Mesothelial cell of epicardium (in vitro differentiated cells): Measurements from ENCODE around the gene PRKN. TPM values are rescaled to one million over a fixed set of nuclear protein-coding genes. Genes with fewer than 3 reads are reported as not detected.

ENCODE experiments used
- DNase-seq, 2 experiments: peaks; one replicate each; pipeline ENCODE4 v3.0.0; 2021; ENCODE audit warnings: low spot score in 2 of 2; ENCODE audit not compliant: unreplicated experiment in 2 of 2
- H3K27ac Mint-ChIP-seq: 2 replicates; pipeline ENCODE4 v1.8.0; 2021; ENCODE audit warnings: mixed read lengths
- H3K27me3 Mint-ChIP-seq: 2 replicates; pipeline ENCODE4 v1.8.0; 2021; ENCODE audit warnings: low read depth, mixed read lengths
- H3K36me3 Mint-ChIP-seq: 2 replicates; pipeline ENCODE4 v1.8.0; 2021; ENCODE audit warnings: mixed read lengths
- H3K4me1 Mint-ChIP-seq: 2 replicates; pipeline ENCODE4 v1.8.0; 2021; ENCODE audit warnings: mixed read lengths
- H3K4me3 Mint-ChIP-seq: 2 replicates; pipeline ENCODE4 v1.8.0; 2021; ENCODE audit warnings: mild to moderate bottlenecking, moderate library complexity, mixed read lengths
- H3K9me3 Mint-ChIP-seq: 2 replicates; pipeline ENCODE4 v1.8.0; 2021; ENCODE audit warnings: mixed read lengths
- total RNA-seq: library from RNA; stranded (reverse); gene quantifications from 3 replicates; pipeline ENCODE4 v1.2.1, GENCODE V29; 2021
- TF ChIP-seq, protein P1 (sequence below): fragments of 200-600 bp; sonication (generic); IDR thresholded peaks from one replicate; pipeline ENCODE4 v1.5.0; 2021; ENCODE audit warnings: antibody characterized with exemption; ENCODE audit not compliant: unreplicated experiment

PRKN gene
- total RNA-seq, 1 donor from 2014 or later = 7.6 TPM

DNA sequence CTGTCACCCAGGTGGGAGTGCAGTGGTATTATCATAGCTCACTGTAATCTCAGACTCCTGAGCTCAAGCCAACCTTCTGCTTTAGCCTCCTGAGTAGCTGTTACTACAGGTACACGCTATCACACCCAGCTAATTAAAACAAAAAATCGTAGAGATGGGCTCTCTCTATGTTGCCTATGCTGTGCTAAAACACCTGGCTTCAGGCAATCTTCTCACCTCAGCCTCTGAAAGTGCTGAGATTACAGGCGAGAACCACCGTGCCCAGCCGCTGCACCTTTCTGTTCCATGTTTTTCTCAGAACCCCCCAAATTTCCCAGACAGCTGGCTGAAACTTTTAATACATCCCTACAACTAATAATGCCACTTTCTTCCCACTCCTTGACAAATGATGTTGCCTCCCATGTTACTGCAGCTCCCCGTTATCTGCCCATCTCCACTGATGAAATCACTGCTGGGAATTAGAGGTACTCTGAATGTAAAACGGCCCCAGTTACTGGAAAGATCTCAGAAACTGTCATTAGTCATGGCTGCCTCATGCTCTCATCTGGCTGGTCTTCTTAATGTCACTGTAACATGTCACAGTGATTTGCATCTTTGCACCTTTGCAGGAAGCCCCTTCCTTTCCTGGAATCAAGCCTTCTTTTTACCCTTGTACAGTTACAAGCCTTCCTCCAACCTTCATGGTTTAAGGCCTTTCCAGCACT, 697.5 kb downstream of the PRKN start:
- TF ChIP-seq, protein P1, sequence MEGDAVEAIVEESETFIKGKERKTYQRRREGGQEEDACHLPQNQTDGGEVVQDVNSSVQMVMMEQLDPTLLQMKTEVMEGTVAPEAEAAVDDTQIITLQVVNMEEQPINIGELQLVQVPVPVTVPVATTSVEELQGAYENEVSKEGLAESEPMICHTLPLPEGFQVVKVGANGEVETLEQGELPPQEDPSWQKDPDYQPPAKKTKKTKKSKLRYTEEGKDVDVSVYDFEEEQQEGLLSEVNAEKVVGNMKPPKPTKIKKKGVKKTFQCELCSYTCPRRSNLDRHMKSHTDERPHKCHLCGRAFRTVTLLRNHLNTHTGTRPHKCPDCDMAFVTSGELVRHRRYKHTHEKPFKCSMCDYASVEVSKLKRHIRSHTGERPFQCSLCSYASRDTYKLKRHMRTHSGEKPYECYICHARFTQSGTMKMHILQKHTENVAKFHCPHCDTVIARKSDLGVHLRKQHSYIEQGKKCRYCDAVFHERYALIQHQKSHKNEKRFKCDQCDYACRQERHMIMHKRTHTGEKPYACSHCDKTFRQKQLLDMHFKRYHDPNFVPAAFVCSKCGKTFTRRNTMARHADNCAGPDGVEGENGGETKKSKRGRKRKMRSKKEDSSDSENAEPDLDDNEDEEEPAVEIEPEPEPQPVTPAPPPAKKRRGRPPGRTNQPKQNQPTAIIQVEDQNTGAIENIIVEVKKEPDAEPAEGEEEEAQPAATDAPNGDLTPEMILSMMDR = no peak
- Mint-ChIP-seq H3K4me1 (peaks cover 11% of the 10 kb centered on the region), H3K27ac (no peak overlapping the region), H3K4me3 (no peak overlapping the region), H3K9me3 (no peaks in the 10 kb centered on the region), H3K36me3 (no peaks in the 10 kb centered on the region), H3K27me3 (peaks cover 6% of the 10 kb centered on the region)
- DNase-seq = no peak

DNA sequence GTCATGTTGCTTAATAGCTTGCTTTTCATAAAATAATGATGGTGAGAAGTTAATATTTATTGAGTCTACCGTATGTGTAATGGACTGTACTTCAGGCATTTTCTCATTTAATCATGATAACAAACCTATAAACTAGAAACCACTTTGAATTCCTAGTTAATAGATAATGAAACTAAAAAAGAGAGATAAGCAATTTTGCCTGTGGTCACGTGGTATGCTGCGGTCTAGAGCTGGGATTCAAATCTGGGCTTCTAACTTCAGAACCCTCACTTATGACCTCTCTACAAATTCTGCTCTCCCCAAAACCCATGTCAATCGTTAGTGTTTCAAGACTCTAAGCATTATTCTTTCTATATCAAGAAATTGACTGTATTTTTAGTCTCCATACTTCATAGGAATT, 700.7 kb downstream of the PRKN start:
- H3K4me3 Mint-ChIP-seq = no peak overlapping the region
- H3K4me1 Mint-ChIP-seq = peaks cover 11% of the 10 kb centered on the region
- no peak for DNase-seq
- peaks cover 6% of the 10 kb centered on the region for H3K27me3 Mint-ChIP-seq
- H3K36me3 Mint-ChIP-seq = peaks cover 2% of the 10 kb centered on the region
- H3K27ac Mint-ChIP-seq = no peak overlapping the region
- peaks cover 10% of the 10 kb centered on the region for H3K9me3 Mint-ChIP-seq
- TF ChIP-seq, protein P1 = no peak

- DNase-seq = no peak
- Mint-ChIP-seq H3K4me1 (peaks cover 11% of the 10 kb centered on the region), H3K27ac (no peak overlapping the region), H3K4me3 (no peak overlapping the region), H3K27me3 (peaks cover 6% of the 10 kb centered on the region), H3K36me3 (peaks cover 2% of the 10 kb centered on the region), H3K9me3 (peaks cover 12% of the 10 kb centered on the region)
- TF ChIP-seq, protein P1 = no peak
These were observed 701.5 kb downstream of the PRKN start for GRCh38 chr6:162026031-162026430.

DNA sequence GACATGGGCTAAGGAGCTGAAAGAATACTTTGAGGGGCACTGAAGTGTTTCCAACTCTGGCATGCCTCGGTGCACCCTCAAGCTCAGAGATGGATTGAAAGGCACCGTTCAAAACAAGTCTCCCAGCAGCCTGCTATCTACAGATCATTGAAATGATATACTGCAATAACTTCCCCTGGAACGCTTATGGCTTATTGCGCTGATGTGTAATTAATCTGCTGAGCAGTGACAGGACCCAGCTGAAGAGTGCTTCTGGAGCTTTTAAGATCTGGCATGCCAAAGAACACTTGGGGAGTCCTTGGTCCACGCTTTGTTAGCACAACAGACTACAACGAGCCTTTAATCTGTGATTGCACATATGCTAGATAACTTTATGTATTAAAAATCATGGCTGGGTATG, 708.2 kb downstream of the PRKN start:
- Mint-ChIP-seq H3K27ac (no peak overlapping the region), H3K9me3 (peaks cover 15% of the 10 kb centered on the region), H3K4me3 (no peak overlapping the region), H3K36me3 (peaks cover 2% of the 10 kb centered on the region), H3K27me3 (no peaks in the 10 kb centered on the region), H3K4me1 (peaks cover 5% of the 10 kb centered on the region)
- TF ChIP-seq, protein P1 = no peak
- DNase-seq = no peak

- H3K27ac Mint-ChIP-seq = no peak overlapping the region
- H3K27me3 Mint-ChIP-seq = no peaks in the 10 kb centered on the region
- H3K36me3 Mint-ChIP-seq = no peaks in the 10 kb centered on the region
- H3K9me3 Mint-ChIP-seq = peaks cover 10% of the 10 kb centered on the region
- TF ChIP-seq, protein P1 = no peak
- DNase-seq = no peak
- peaks cover 5% of the 10 kb centered on the region for H3K4me1 Mint-ChIP-seq
- no peak overlapping the region for H3K4me3 Mint-ChIP-seq
These were observed 710.0 kb downstream of the PRKN start for GRCh38 chr6:162017536-162017935.
